ENCODE results near the gene ZNF708. TPM values are rescaled to one million over a fixed set of nuclear protein-coding genes. Genes with fewer than 3 reads are reported as not detected.

The ZNF708 gene
- total RNA-seq, 2 donors from 2014 or later, result 15.7 to 19.6 TPM

Other genes with a start within 250 kb of the ZNF708 start
- gene ZNF714, start 247.2 kb downstream of the ZNF708 start, total RNA-seq, result 10 to 100 TPM; 16.9 to 30.1 TPM
- gene ZNF431, start 187.4 kb downstream of the ZNF708 start, total RNA-seq, result 10 to 100 TPM; 22.2 to 33.6 TPM
- 10 to 100 TPM in 1 of 2 donors, 1 to 10 TPM in 1; 9.7 to 17.2 TPM for gene ZNF738, start 29.6 kb upstream of the ZNF708 start, total RNA-seq
- gene ZNF493, start 67.7 kb upstream of the ZNF708 start, total RNA-seq, result 10 to 100 TPM; 19.4 to 22.6 TPM
- gene ZNF429, start 176.2 kb upstream of the ZNF708 start, total RNA-seq, result 10 to 100 TPM; 10.9 to 11.0 TPM

Measured in natural killer cell treated with Interleukin-12 subunit alpha and Interleukin-12 subunit beta and Interleukin-15 and Interleukin-18, amount 100 ng/mL, for 72 hours (primary cell).